Stimulated activated naive CD4-positive, alpha-beta T cell (primary cell): ENCODE results near the gene SLC8A1.
"Not testable (repeated sequence)": the region's sequence is repeated elsewhere in the genome, so short reads cannot be mapped to it uniquely, and the experiment has no call there.

ENCODE experiments used
- DNase-seq, 6 experiments: peaks; one replicate each; lab custom pipeline; 2025; lab: John Stamatoyannopoulos, UW

SLC8A1 gene

GRCh38 chr2:40106061-40106460 lies 345.8 kb downstream of the SLC8A1 start:
- DNase-seq, result no peak

DNA sequence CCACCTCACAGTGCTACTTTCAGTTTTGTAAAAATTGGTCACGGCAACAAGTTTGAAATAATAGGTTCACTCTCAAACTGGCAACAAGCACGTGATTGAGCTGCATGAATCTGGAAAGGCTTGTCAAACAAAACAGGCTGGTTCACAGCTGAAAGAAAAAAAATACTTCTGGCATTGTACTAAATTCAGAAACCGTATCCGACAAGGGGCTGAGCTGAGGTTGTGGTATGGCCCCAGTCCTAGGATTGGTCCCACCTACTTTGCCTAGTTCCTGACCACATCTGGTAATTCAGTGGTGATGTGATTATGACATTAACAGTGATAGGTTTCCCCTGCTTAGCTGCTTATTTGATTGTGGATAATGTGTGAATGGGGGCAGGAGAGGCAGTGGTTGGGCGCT lies 346.3 kb downstream of the SLC8A1 start:
- no peak for DNase-seq

DNA sequence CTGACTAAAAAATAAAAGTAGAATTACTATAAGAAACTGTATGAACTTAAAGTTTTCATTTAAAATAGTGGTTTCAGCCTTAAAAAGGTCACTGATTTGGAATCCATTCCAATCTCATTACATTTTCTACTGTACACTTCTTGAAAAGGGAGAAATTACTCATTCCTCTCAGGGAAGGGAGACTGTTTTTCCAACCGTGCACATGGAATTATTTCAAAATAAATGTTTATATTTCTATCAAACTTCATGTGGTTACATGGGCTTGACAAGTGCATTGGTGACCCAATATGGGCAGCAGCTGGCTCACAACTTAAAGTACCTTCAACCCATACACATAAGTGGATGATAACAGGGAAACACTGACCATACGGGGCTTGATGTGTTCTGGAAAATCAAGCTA lies 348.3 kb downstream of the SLC8A1 start:
- DNase-seq, result no peak

- no peak for DNase-seq
Measured at GRCh38 chr2:40103163-40103562, 348.7 kb downstream of the SLC8A1 start.

GRCh38 chr2:40102447-40102846 lies 349.4 kb downstream of the SLC8A1 start:
- DNase-seq, result no peak

DNA sequence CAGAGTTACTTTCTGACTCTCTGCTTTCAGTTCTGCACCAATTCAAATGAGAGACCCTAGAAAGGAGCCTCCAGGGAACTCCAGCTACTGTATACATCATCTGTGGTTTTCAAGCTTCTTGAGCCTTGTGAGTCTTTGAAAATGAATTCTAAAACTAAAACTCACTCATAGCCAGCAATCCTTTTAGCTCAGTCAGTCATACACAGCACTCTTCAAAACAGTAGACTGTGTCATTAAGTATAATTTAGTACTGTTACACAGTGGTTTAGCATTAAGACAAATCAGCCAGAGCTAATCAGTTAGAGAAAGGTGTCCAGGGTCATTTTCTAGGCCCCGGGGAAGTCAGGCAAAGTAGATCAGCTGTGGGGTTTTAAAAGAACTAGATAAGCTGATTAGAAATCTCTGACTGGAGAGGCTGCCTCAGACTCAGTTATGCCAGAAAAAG lies 350.7 kb downstream of the SLC8A1 start:
- DNase-seq, result no peak

- DNase-seq, result no peak
Measured at GRCh38 chr2:40100676-40101075, 351.2 kb downstream of the SLC8A1 start.

DNA sequence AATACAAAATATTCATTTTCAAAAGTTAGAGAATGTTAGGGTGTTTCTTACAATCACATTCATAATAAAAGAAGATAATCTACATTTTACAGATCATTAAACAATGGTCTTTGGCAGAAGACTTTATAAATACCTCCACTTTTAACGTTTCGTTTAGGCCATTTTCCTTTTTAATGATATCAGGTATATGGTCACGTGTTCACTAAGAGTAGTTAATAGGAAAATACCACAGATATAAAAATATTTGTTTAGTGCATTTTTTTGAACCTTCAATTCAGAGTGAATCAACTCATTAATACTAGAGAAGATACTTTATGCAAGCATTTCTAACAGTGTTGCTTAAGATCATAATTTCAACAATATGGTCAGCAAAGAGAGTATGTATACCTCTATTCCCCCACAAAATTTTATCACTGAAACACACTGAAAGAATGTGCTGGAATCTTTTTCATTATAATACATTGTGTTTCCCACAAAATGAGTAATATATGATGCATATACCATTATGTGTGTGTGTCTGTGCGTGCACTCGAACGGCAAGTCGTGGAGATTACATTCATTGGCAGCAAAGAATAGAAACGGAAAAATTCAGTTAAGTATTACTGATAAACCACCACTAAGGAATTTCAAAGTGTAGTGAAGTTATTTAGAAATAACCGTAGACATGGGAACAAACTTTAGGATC lies 353.0 kb downstream of the SLC8A1 start:
- DNase-seq, result no peak

DNA sequence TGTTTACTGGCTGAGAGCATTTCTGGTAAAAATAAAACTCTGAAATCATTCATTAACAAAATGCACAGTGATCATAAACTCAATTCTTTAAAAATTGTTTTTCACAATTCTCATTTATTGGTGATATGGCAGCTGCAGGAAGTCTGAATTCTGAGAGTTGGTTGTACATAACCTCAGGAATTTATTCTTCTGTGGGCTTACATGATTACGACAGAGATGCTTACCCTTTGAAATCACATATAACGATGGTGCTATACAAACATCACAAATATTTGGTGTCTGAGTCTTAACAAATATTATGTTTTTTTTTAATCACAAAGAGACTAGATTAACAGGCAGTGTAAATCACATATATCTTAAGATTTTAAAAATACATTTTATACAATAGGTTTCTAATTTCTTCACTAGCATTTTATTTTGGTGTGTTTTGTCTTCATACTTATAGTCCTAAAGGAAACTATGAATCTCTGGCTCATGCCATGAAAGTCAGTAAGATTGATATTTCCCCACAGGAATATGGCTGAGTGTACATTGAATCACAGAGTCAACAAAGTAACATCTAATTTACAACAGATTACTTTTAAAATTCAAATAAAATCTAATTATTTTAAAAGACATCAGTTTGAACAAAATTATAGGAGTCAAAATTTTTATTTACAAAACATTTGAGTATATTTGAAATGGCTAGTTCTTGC lies 354.1 kb downstream of the SLC8A1 start:
- DNase-seq, result no peak

DNA sequence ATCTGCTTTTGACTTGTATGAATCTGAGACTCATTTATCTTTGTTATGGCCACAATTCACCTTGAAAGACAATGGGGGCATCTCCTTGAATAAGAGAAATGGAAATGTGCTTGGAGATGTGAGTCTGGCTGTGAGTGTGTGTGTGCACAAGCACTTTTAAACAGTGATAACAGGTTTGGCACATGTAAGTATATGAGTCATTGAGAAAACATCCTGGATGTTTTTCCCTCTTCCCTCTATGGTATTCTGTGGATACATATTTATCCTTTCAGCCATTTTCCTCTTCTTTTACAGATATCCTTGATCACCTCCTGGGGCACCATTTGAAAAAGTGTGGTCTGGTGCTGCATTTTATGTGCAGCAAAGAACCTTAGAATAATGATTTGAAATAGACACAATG lies 355.5 kb downstream of the SLC8A1 start:
- DNase-seq, result no peak

DNA sequence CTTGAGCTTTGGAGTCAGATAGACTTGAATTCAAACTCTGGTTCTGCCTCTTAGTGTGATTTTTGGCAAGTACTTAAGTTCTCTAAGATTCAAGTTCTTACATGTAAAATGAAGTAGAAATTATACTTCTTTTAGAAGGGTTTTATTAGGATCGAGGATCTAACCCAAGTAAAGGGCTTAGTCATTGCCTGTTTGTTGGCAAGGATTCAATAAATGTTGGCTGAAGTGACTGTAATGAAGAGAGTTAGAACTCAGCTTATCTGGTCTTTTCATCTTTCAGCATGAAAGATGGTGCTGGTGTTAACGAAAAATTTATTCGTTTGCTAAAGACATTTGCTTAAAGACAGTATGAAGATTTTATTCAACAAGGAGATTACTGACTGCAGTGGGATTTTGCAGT lies 356.9 kb downstream of the SLC8A1 start:
- no peak for DNase-seq

GRCh38 chr2:40094451-40094850 lies 357.4 kb downstream of the SLC8A1 start:
- no peak for DNase-seq

- DNase-seq, result no peak
Measured at GRCh38 chr2:40093021-40093675, 358.7 kb downstream of the SLC8A1 start.

GRCh38 chr2:40090044-40090443 lies 361.8 kb downstream of the SLC8A1 start:
- DNase-seq, result no peak

GRCh38 chr2:40087927-40088326 lies 364.0 kb downstream of the SLC8A1 start:
- no peak for DNase-seq

GRCh38 chr2:40087434-40087833 lies 364.5 kb downstream of the SLC8A1 start:
- DNase-seq, result no peak

- no peak for DNase-seq
Measured at GRCh38 chr2:40085786-40086185, 366.1 kb downstream of the SLC8A1 start.

DNA sequence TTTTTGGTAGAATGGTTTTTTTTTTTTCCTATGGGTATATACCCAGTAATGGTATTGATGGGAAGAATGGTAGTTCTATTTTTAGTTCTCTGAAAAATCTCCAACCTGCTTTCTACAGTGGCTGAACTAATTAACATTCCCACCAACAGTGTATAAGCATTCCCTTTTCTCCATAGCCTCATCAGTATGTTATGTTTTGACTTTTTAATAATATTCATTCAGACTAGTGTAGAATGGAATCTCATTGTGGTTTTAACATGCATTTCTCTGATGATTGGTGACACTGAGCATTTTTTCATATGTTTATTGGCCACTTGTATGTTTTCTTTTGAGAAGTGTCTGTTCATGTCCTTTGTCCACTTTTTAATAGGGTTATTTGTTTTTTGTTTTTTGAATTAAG lies 378.6 kb downstream of the SLC8A1 start:
- DNase-seq, result not testable (repeated sequence)

- DNase-seq, result no peak
Measured at GRCh38 chr2:40072442-40073232, 379.3 kb downstream of the SLC8A1 start.

DNA sequence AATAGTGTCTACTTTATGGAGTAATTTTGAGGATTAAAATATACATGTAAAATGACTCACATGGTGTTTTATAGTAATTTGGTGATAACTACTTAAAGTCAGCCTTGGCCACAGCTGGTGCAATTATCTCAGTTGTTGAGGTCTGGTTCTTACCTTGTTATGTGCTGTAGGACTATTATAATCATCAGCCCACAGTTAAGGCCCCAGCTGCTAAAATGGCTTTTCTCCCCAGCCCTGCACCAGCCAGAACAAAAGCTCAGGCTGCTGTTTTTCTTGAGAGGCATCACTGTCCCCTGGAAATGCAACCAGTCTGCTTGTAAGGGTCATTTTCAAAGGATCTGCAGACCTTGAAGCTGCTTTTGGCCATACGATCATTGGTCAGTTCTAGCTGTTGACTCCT lies 389.5 kb downstream of the SLC8A1 start:
- DNase-seq, result no peak

GRCh38 chr2:40049781-40050180 lies 402.1 kb downstream of the SLC8A1 start:
- DNase-seq, result no peak

- DNase-seq, result no peak
Measured at GRCh38 chr2:40048506-40048905, 403.4 kb downstream of the SLC8A1 start.
